Tibial artery (tissue), 4 donors: ENCODE results near the gene ANKLE1.

ENCODE experiments used
- DNase-seq, 2 donors: peaks; one replicate each; pipeline ENCODE4 v3.0.0-alpha.2; 2019
- H3K27ac ChIP-seq, 2 donors: fragments of 200-600 bp; sonication (generic) in 1 of 2; 1 replicate in 1 of 2; 2 replicates in 1 of 2; pipeline ENCODE4 v1.5.1; 2018 to 2019; ENCODE audit warnings: mild to moderate bottlenecking in 1 of 2
- H3K27me3 ChIP-seq, 2 donors: fragments of 200-600 bp; sonication (generic) in 1 of 2; one replicate each; pipeline versions ENCODE4 v1.5.1 to v1.6.0; 2016 to 2019
- H3K36me3 ChIP-seq, 3 donors: fragments of 200-600 bp; sonication (generic) in 2 of 3; one replicate each; pipeline ENCODE4 v1.5.1; 2016 to 2019; ENCODE audit warnings: mild to moderate bottlenecking in 2 of 3
- H3K4me1 ChIP-seq, 4 donors: fragments of 200-600 bp; sonication (generic) in 2 of 4; 1 replicate in 3 of 4; 2 replicates in 1 of 4; pipeline ENCODE4 v1.5.1; 2016 to 2019
- H3K4me3 ChIP-seq, 2 donors: fragments of 200-600 bp; sonication (generic) in 1 of 2; 1 replicate in 1 of 2; 2 replicates in 1 of 2; pipeline ENCODE4 v1.5.1; 2018 to 2019; ENCODE audit warnings: mild to moderate bottlenecking in 2 of 2
- H3K9me3 ChIP-seq, 3 donors: fragments of 200-600 bp; sonication (generic) in 1 of 3; one replicate each; pipeline ENCODE4 v1.5.1; 2016 to 2019
- intact Hi-C: fragments of 100-400 bp; cut with DNase I; formaldehyde crosslinking; loops from one replicate; pipeline ENCODE4 v1.15.0; 2023; ENCODE audit warnings: low total_unique reads
- TF ChIP-seq, protein P1 (sequence below), 2 experiments: fragments of 200-600 bp in 1 of 2; fragments of 450-650 bp in 1 of 2; IDR thresholded peaks; one replicate each; pipeline ENCODE4 v1.5.1; 2017 to 2019; ENCODE audit warnings: antibody characterized with exemption in 2 of 2, mild to moderate bottlenecking in 1 of 2, moderate library complexity in 1 of 2

The ANKLE1 gene

DNA sequence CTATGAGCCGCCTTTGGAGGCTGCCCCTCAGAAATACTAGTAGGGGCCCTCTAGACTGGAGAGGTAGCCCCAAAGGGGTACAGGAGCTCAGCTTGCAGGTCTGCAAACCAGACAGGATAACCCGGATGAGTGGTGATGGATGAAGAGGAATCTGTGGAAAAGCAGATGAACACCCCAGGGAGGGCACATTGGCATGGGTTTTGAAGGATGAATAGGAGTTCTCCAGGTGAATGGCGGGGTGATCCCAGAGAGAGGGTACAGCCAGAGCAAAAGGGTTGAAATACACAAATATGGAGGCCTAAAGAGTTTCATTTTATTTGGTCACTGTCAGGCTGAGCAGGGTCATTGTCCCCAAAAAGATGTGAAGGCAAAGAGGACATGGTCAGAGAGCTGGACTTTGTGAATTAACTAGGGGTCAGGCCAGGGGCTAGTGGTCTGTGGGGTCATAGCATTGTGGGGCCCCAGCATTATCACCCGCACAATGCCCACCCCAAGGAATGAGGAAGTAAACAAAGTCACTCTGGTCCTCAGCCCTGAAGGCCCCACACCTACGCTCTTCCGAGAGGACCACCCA is 40.8 kb upstream of the ANKLE1 start:
- intact Hi-C loops: no loop called here
- Histone ChIP-seq H3K36me3 (peaks cover 0 to 39% (median 4%) of the 10 kb centered on the region in 3 donors), H3K4me3 (no peak overlapping the region), H3K27ac (peak overlapping the region; percentile 71 to 88), H3K4me1 (peaks cover 0 to 46% (median 38%) of the 10 kb centered on the region in 4 donors), H3K9me3 (no peaks in the 10 kb centered on the region), H3K27me3 (no peaks in the 10 kb centered on the region)
- TF ChIP-seq, protein P1, sequence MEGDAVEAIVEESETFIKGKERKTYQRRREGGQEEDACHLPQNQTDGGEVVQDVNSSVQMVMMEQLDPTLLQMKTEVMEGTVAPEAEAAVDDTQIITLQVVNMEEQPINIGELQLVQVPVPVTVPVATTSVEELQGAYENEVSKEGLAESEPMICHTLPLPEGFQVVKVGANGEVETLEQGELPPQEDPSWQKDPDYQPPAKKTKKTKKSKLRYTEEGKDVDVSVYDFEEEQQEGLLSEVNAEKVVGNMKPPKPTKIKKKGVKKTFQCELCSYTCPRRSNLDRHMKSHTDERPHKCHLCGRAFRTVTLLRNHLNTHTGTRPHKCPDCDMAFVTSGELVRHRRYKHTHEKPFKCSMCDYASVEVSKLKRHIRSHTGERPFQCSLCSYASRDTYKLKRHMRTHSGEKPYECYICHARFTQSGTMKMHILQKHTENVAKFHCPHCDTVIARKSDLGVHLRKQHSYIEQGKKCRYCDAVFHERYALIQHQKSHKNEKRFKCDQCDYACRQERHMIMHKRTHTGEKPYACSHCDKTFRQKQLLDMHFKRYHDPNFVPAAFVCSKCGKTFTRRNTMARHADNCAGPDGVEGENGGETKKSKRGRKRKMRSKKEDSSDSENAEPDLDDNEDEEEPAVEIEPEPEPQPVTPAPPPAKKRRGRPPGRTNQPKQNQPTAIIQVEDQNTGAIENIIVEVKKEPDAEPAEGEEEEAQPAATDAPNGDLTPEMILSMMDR (IDR thresholded peaks at IDR 0.05): no peak
- DNase-seq: no peak

DNA sequence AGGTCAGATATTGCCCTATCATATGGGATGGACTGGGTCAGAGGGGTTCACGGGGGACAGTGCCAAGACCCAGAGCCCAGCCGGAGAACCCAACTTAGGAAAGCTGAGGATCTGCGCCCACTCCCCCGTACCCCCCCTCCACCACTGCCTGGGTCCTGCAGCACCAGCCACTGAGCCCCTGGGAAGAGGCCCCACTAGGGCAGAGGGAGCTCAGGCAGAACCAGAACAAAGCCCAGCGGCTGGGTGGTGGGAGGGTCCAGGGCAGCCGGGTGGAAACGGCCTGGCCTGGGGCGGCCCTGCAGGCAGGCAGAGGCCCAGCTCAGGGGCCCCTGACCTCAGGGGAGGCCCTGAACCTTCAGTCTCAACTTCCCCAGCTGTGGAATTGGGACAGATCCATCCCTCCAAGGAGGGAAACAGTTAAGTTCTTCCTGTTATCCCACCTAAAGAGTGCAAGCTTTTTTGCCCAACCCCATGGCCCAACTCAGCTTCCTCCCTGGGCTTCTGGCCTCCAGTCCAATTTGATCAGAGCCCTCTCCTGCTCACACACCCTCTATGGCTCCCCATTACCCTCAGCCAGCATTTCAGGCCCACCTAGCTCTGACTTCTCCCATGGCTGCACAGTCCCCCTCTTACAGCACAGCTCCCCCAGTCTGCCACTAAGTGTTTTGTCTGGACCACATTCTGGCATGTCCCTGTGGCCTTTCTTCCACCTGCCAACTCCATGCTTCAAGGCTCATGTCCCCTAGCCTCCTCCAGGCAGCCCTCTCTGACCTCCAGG is 39.1 kb upstream of the ANKLE1 start:
- intact Hi-C loops: no loop called here
- TF ChIP-seq, protein P1 (IDR thresholded peaks at IDR 0.05): no peak
- H3K4me1 ChIP-seq: peaks cover 0 to 46% (median 35%) of the 10 kb centered on the region in 4 donors
- H3K36me3 ChIP-seq: peaks cover 0 to 32% (median 4%) of the 10 kb centered on the region in 3 donors
- peak overlapping the region in 1 of 2 donors; percentile 86 for H3K4me3 ChIP-seq
- no peaks in the 10 kb centered on the region for H3K27me3 ChIP-seq
- H3K27ac ChIP-seq: peak overlapping the region; percentile 71 to 88
- no peak for DNase-seq
- H3K9me3 ChIP-seq: no peaks in the 10 kb centered on the region

DNA sequence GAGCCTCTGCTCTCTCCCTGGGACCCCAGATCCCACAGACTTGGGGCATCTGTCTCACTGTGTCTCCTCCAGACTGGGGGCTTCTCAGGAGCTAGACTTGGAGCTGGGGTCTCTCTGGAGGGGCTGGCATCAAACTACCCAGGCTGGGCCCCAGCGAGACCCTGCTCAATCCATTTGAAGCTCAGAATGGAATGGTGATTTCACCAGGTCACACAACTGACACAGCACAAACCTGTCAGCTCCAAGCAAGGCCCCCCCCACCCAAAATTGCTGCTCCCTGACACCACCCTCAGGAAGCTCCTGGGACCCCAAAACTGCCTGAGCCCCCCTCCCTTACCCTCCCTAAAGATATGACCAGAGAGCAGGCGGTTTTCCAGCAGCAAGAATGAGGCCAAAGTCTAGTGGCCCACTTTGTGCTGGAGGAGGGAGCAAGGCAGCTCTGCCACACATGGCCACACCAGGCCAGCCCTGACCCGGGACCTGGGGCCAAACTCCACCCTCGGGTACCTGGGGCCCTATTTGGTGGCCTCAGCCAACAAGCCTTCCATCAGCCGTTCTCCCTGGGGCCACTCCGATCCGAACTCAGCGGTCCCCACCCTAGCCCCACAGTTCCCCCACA is 38.4 kb upstream of the ANKLE1 start:
- DNase-seq: no peak
- intact Hi-C loops: no loop called here

DNA sequence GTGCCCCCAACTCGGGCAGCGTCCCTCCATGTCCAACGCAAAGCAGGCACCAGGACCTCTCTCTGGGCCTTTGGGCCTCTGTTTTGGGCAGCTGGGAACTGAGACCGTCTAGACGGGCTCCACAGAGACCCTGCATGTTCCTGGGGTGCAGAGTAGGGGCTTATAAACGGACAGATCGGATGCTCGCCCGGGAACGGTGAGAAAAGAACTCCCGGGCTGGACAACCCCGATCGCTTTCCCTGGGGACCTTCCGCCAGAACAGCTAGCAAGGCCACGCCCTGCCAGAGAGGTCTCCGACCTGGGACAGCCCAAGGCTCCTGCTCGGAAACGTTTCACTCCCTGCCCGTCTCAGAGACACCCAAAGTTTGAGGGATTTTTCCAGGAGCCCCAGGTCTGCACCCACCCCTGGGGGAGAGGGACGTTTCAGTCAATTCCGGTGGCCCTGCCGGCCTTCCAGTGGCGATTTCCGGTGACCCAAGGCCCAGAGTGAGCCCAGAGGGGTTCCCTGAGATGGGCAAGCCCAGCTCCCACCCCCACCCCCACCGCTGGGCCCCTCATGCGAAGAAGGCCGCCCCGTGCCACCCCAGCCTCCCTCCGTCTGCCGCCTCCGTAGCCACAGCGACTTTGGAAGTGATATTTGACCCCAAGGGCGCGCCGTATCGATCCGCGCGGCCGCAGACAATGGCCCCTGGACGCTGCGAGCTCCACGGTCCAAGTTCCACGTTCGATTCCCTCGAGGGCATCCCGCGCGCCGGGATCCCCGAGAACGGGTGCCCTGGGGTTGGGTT is 37.7 kb upstream of the ANKLE1 start:
- DNase-seq: peak; percentile 65 to 83

More for the DNA sequence above, 38.4 kb upstream of the ANKLE1 start:
- TF ChIP-seq, protein P1 (IDR thresholded peaks at IDR 0.05): no peak
- H3K27ac ChIP-seq: peak overlapping the region; percentile 71 to 88
- peaks cover 0 to 46% (median 35%) of the 10 kb centered on the region in 4 donors for H3K4me1 ChIP-seq
- no peaks in the 10 kb centered on the region for H3K27me3 ChIP-seq
- H3K4me3 ChIP-seq: peak overlapping the region; percentile 86 to 89
- no peaks in the 10 kb centered on the region for H3K9me3 ChIP-seq
- H3K36me3 ChIP-seq: peaks cover 0 to 25% (median 4%) of the 10 kb centered on the region in 3 donors

More for the DNA sequence above, 37.7 kb upstream of the ANKLE1 start:
- Histone ChIP-seq H3K4me3 (peak overlapping the region; percentile 86 to 89), H3K9me3 (no peaks in the 10 kb centered on the region), H3K27ac (peak overlapping the region; percentile 71 to 88), H3K36me3 (peaks cover 0 to 19% (median 0%) of the 10 kb centered on the region in 3 donors), H3K27me3 (no peaks in the 10 kb centered on the region), H3K4me1 (peaks cover 0 to 46% (median 36%) of the 10 kb centered on the region in 4 donors)
- intact Hi-C loops: no loop called here
- TF ChIP-seq, protein P1 (IDR thresholded peaks at IDR 0.05): no peak
